T follicular helper cell (primary cell): ENCODE measurements around the gene SLC25A45.

ENCODE experiments used
- DNase-seq: peaks from one replicate; pipeline ENCODE4 v3.0.0-alpha.2; 2020; ENCODE audit warnings: low read depth

The SLC25A45 gene

DNA sequence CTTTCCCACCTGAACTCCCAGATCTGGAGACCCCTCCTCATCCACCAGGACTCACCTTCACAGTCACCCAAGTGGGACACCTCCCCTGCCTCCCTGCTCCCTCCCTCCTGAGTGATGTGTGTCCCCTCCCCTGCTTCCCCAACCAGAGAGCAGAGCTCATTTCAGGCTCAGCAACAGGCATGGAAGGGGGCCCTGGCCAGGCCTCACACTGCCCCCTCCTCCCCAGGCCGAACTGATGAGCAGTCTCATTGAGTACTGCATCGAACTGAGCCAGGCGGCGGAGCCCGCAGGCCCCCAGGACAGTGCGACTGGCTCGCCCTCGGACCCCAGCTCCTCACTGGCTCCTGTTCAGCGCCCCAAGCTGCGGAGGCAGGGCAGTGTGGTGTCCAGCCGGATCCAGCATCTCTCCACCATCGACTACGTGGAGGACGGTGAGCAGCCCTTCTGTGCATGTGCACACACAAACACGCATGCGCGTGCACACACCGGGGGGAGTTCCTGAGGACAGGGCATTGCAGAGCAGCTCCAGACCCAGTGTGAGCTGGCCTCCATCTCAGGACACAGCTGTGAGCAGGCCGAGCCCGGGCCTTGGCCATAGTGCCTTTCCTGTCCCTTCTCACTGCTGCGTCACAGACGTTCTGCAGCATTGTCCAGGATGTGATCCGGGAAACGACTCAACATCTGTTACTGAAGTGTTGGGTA lies 22.3 kb upstream of the SLC25A45 start:
- no peak for DNase-seq

DNA sequence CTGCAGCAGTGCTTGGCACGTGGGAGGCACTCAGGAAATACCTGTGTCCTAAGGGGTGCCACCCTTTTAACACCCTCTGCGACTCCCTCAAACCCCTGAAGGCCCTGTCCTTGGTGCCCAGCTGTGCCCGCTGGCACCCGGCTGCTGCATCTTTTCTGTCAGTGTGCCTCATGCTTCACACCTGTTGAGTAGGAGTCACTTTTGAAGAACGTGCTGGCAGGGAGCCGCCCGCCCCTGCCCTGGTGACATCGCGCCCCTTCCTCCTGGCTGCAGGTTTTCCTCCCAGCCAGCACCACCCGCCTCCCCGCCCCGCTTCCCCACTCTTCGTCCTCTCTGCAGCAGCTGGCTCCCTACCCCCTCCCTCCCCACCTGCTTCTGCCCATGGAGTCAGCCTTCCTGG lies 21.8 kb upstream of the SLC25A45 start:
- DNase-seq: no peak

DNA sequence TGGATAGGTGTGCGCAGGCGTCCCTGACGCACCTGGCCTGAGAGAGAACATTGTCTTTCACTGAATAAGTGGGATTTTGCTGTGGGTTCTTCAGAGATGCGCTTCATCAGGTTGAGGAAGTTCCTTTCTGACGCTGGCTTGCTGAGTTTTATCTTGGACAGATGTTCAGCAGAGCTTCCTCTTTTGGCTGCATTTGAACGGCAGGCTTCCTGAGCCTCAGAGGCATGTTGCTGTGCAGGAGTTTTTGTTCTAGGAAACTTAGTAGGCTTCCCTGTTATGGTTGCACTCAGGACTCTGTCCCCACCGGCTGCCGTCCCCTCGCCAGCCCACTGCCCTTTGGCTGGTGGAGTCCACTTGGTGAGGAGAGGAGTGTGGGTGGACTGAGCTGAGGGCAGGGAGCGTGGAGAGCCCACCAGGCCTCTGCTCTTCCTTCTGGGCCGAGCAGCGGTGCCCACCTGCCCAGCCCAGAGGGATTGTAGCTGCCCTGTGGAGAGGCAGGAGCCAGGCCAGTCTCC lies 21.2 kb upstream of the SLC25A45 start:
- DNase-seq: no peak

DNA sequence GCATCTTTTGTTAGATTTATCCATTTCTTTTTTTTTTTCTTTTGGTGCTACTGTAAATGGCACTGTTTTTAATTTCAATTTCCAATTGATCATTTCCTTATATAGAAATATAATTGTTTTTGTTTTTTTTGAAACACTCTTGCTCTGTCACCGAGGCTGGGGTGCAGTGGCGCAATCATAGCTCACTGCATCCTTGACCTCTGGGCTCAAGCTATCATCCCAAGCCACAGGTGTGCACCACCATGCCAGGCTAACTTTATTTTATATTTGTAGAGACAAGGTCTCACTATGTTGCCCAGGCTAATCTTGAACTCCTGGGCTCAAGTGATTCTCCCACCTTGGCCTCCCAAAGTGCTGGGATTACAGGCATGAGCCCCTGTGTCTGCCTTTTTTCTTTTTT lies 20.3 kb upstream of the SLC25A45 start:
- no peak for DNase-seq

DNA sequence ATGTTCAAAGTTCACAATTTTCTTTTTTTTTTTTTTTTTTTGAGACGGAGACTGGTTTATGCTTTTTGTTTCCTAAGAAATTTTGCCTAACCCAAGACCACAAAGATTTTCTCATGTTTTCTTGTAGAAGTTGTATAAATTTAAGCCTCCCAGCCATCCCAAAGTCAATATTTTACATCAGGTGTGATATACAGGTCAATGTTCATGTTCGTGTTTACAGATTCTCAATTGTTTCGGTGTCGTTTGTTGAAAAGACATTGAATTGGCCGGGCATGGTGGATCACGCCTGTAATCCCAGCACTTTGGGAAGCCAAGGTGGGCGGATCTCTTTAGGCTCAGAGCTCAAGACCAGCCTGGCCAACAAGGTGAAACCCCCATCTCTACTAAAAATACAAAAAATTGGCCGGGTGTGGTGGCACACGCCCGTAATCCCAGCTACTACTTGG lies 19.4 kb upstream of the SLC25A45 start:
- no peak for DNase-seq

DNA sequence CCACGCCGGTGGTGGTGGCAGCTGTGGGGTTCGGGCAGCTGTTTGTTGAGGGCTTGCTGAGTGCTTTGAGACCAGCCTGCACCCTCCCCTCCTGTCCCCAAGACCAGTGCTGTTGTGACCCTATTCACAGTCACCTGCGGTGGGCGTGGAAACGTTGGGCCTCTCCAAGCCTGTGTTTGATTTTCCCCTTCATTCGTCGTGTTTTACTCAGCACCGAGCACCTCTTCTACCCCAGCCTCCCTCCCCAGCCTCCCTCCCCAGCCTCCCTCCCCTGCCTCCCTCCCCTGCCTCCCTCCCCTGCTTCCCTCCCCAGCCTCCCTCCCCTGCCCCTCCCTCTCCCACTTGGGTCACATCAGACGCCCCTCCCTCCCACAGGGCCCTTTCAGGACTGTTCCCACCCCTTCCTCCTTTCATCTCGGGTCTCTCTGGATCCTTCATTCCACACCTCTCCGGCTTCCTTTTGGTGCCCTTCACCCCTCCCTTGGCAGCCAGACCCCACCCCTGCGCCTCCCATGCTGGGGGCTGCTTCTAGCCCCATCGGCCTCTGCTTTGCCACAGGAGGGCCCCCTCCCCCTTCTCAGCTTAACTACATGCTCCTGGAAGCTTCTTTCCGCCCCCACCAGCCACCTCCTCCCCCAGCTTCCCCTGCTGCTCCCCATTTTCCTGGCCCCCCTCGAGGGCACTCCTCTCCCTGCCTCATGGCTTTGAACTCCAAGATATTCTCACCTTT lies 18.8 kb upstream of the SLC25A45 start:
- DNase-seq: no peak

DNA sequence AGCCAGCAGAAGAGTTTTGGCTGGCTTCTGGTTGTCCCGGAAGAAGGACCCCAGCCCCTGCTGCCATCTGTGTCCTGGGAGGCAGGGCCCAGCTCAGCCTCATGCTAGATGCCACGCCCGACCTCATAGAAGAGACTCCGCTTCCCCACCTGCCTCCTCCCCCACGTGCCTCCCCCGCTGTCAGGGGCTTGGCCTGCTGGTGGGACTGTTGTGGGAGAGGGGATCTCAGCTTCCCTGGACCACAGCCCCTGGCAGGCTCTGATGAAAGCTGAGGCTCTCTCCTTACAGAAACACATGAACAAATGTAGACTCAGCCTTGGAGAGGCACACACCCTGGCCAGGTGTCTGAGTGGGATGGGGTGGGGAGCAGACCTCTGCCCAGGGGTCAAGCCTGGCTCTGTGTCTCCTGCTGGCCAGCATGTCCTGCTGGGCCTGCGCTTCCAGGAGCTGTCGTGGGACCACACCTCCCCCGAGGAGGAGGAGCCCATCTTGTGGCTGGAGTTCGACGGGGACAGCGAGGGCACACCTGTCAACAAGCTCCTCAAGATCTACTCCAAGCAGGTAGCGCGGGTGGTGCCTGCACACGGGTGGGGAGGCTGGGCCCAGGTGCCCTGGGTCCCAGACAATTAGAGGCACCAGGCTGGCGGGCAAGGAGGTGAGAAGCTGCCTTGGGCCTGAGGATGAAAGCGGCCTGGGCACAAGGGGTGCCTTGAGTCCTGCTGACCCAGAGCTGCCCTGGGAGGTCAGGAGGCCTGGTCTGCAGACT lies 18.0 kb upstream of the SLC25A45 start:
- no peak for DNase-seq

DNA sequence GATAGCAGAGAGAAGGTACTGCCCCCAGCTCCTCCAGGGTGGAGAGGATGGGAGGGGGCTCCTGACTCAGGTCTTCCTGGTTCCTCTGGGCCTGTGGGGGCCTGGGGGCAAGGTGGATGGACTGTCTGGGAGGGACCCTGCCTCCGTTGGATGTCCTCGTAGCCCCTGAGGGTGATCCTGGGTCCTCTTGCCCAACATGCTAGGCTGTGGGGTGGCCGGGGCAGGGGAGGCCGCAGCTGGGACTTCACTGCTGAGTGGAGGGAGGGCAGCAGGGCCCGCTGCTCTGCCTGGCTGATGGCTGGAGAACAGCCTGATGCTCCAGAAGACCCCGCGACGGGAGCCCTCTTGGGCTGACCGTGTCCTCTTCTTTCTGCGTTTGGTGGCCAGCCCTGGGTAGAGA lies 17.4 kb upstream of the SLC25A45 start:
- no peak for DNase-seq

DNA sequence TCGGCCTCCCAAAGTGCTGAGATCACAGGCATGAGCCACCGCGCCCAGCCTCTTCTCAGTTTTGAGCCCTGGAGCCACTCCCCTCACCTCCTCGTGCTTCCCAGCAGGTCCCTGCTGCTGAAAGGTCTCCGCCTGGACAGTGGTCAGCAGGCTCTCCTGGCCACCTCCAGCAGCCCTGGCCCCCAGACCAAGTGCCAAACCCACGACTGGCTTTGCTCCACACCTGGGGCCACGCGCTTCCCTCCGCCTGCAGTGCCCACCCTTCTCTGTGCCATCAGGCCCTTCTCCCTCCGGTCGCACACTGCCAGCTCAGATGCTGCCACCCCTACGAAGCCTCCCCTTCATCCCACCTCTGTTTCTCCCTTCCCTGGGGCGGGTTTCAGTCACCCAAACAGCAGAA lies 16.8 kb upstream of the SLC25A45 start:
- no peak for DNase-seq

DNA sequence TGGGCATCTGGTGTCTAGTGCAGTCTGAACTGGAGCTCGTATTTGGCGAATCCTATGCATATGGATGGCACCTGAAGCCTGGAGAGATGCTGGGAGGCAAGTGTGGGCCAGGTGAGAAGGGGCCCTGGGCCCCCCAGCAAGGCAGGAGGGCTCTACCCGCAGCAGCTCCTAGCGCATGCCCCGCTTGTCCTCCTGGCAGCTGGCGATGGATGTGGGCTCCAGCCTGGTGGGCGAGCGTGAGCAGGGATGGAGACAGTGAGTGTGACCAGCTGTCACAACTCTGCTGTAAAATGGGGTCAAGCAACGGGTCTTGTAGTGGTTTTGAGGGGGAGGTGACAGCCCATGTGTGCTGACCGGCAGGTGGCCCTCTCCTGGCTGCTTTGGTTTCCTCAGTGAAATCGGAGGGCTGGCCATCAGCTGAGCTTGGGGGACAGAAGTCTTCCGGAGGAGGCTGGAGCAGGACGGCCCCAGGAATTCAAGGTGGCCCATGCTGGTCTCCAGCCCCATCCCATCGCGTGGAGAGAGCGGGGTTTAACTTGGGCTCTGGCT lies 16.0 kb upstream of the SLC25A45 start:
- DNase-seq: no peak

DNA sequence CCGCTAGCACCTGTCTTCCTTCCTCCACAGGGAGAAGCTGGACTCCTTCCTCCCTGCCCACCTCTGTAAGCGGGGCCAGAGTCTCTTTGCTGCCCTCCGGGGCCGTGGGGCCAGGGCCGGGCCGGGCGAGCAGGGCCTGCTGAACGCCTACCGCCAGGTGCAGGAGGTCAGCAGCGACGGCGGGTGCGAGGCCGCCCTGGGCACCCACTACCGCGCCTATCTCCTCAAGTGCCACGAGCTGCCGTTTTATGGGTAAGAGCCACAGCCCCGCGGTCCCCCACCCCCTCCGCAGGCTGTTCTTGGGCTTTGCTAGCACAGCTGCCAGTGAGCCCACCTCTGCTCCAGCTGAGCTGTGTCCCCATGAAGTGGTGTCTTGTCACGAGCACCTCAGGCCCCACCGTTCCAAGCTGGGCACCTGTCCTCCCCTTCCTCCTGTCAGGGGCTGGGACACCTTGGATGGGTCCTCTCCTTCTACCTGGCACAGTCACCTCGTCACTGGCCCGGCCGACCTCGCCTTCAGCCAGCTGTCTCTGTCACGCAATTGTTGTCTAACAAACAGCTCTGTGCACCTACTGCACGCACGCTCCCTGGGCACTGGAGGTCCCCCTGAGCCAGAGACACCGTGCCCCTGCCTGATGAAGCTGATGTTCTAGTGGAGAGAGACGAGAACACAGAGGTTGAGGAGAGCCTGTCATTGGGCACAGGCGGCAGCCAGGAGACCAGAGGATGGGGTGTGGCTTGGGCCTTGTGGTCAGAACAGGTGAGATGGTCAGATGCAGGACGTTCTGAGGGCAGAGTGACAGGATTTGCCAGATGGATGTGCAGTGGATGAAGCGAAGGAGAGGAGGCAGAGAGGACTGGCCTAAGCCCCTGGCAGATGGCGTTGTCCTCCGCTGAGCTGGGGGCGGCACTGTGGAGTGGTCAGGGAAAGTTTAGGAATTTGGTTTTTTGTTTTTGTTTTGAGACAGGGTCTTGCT lies 14.6 kb upstream of the SLC25A45 start:
- DNase-seq: no peak

DNA sequence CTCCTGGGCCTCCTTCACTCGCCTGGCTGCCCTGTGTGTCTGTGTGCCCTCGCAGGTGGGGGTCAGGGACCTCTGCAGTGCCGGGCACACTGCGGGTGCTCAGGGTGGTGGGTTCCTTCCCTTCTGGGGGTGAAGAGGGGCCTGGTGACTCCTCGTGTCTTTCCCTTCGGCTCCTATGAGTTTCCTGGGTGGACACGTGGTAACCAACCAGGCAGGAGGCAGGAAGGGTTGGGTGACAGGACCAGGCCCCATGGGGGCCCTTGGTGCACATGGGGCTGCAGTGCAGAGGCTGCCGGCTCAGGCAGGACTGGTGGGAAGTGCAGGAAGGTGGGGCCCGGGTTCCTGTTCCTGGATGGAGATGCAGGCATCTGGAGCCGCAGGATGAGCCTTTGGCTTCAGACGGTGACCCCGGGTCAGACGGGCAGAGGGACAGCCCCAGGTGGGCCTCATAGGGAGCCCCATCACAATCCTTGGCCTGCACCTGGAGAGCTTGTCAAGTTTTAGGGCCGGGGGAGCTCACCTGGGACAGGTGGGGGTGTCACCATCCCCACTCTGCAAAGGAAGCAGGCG lies 13.6 kb upstream of the SLC25A45 start:
- DNase-seq: no peak

DNA sequence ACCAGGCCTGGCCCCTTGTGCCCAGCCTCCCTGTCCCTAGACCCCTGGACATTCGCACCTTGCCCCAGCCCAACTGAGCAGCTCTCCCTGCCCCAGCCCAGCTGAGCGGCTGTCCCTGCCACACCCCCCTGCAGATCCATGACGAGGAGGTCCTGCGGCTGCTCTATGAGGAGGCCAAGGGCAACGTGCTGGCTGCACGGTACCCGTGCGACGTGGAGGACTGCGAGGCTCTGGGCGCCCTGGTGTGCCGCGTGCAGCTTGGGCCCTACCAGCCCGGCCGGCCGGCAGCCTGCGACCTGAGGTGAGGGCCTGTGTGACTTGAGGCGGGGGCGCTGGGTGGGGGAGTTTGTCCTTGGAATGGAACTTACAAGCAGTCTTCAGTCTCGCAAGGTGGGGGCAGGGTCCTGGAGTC lies 11.7 kb upstream of the SLC25A45 start:
- DNase-seq: no peak

DNA sequence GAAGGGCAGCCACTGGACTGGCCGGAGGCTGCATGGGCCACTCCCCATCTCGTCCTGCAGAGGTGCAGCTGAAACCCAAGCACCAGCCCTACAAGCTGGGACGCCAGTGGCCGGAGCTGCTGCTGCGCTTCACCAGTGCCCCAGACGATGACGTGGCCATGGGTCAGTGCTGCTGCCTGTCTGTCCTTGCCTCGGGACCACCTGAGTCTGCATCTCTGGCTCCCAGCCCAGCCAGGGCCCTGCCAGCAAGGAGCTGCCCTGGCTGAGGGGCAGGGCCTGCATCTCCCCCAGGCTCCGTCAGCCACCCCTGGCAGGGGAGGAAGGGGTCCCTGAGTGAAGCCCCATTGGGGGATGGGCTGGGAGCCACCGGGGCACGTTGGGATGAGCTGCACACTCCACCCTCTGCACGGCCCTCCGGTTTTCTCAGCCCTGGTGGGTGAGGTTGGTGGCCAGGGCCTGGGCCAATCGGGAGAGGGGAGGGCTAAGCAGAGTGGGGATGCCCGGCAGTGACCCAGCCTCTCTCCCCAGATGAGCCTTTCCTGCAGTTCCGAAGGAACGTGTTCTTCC lies 11.2 kb upstream of the SLC25A45 start:
- DNase-seq: no peak

DNA sequence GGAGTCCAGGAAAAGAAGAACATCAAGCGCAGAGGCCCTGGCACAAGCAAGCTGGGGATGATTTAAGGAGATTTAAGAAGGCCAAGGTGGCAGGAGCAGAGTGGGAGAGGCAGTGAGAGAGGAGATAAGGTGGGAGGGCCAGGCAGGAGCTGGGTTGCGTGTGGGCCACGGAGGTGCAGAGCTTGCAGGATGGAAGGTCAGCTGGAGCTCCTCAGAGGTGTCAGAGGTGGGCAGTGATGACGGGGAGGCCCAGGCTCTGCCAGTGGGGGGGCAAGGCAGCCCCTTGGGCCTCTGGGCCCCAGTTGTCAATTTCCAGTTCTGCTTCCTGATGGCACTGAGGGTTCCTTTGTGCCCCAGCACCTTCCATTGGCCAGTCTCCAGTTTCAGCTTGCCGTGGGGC lies 10.5 kb upstream of the SLC25A45 start:
- DNase-seq: no peak

DNA sequence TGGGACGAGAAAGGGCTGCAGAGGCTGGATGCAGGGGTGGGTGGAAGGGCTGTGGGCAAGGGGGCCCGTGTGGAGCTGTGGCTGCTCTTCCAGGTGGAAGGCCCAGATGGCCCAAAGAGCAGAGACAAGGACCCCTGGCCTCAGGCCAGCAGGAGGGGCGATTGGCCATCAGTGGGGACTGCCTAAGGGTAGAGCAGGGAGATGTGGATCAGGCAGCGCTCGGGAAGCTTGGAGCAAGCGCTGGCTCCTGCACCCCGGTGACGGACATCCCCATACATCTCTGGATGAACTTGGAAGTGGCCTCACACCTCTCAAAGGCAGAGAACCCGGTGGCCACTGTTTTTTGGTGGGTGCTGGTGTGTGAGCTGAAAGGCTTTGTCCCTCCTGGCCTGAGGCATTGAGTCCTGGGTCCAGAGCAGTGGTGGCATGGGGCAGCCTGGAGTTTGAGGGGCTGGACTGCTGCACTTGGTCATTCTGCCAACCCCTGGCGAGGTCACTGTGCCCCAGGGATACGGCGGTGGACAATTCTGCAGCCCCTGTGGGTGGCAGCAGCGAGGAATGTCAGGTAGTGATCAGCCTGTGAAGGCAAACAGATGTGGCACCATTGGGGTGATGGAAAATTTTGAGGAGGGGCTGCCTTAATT lies 9.9 kb upstream of the SLC25A45 start:
- no peak for DNase-seq

DNA sequence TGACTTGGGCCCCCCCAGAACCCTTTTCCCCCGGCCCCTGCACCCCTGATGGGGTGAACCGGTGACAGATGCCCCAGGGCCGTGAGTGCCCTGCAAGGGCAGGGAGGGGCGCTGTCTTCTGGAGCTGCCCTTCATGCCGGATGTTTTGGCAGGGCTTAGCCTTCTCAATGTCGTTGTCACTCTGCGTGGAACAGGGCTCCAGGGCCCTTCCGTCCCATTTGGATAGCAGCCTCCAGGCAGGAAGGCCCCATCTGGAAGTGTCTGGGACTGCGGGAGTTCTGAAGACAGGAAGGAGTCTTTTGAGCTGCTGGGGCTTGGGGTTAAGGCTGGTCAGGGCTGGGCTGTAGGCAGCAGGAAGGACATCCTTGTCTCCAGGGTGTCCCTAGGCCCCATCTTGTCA lies 8.6 kb upstream of the SLC25A45 start:
- no peak for DNase-seq

DNA sequence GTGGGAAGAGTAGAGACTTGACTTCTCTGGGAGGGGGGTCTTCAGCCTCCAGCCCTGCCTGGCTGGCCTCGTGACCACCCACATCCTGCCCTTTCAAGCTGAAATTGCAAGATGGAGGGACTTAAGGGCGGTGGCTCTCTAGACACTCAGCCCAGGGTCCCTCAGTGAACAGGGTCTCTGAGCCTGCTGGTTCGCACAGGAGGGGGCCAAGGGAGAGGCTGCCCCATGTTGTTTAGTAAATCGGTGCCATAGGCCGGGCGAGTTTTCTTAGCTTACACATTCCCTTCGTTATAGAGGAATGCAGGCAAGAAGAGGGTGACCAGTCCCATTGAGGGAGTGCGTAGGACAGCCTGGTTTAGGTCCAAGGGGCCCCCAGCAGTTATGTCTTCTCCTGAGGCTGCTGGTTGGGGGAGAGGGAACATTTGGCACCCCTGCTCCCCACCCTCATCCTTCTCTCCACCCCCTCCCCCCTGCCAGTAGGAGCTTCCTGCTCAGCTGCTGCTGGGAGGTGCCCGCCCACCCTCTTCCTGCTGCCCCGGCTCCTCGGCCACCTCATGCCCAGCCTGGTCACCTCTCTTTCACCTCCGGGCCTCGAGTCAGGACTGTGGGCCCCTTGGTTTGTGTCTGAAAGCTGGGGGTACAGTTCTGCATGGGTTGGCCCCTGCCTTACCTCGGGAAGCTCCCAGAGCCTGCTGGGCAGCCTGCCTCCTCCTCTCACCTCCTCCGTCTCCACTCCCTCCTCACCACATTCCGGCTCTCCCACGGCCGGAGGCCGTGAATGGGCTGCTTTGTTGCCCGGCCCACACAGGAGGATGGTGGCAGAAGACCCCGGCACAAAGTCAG lies 7.9 kb upstream of the SLC25A45 start:
- no peak for DNase-seq
